K562 (cell line): Measurements from ENCODE around the gene ADRB2. TPM values are rescaled to one million over a fixed set of nuclear protein-coding genes. Genes with fewer than 3 reads are reported as not detected.
A peak's percentile ranks its signal among the peaks of the same experiment; 100 is the strongest.

Experiments
- ATAC-seq: fragments of 200-7000 bp; cut with Tn5 transposase; 3 replicates; pipeline ENCODE4 v1.9.1; 2020; ENCODE audit warnings: moderate library complexity
- BruUV-seq: library from RNA; stranded (reverse); fragments of 400-500 nt; replicated peaks from 2 replicates; lab custom pipeline; 2021; lab: Mats Ljungman, UMichigan
- CTCF ChIA-PET: fragments of 300-600 bp; formaldehyde crosslinking; extraction: SDS; loops from one replicate; lab custom pipeline; 2021; ENCODE audit warnings: low intra/inter-chr PET ratio; lab: Yijun Ruan, JAX
- POLR2A ChIA-PET: fragments of 300-600, 350-650 bp; sonication (Branson Sonifier 250); formaldehyde crosslinking; extraction: SDS; loops from one replicate; lab custom pipeline; 2021; ENCODE audit warnings: antibody characterized with exemption, inconsistent platforms; lab: Yijun Ruan, JAX
- DNase-seq, 4 experiments: peaks; one replicate each; pipeline versions ENCODE4 v3.0.0 to v3.0.0-alpha.2; 2011 to 2018; ENCODE audit warnings: low spot score in 3 of 4, mixed read lengths in 3 of 4; ENCODE audit errors: extremely low read depth in 1 of 4
- FAIRE-seq: peaks from 2 replicates; lab custom pipeline; 2011; peaks lifted over from hg19 to GRCh38; lab: Jason Lieb, UNC
- H2AFZ ChIP-seq: 2 replicates; pipeline ENCODE4 v1.6.0; 2011; ENCODE audit warnings: low read depth, low read length, control low read depth, inconsistent platforms
- H3K27ac ChIP-seq: fragments of 200-600 bp; 3 replicates; pipeline ENCODE4 v1.8.0; 2011; ENCODE audit warnings: low read depth, mild to moderate bottlenecking, control low read depth, inconsistent platforms, low read length, moderate library complexity, mixed read lengths; ENCODE audit errors: extremely low read depth
- H3K27me3 ChIP-seq, 2 experiments: fragments of 300-600 bp in 1 of 2; 2 replicates in 1 of 2; 3 replicates in 1 of 2; pipeline versions ENCODE4 v1.6.0 to v1.8.0; 2011; ENCODE audit warnings: inconsistent platforms in 2 of 2, low read length in 2 of 2, mild to moderate bottlenecking in 1 of 2, mixed read lengths in 1 of 2, moderate library complexity in 1 of 2; ENCODE audit not compliant: control insufficient read depth in 2 of 2, insufficient read depth in 2 of 2
- H3K36me3 ChIP-seq: fragments of 300-600 bp; 3 replicates; pipeline ENCODE4 v1.8.0; 2011; ENCODE audit warnings: mild to moderate bottlenecking, low read length, inconsistent platforms; ENCODE audit not compliant: control insufficient read depth, insufficient read depth
- H3K4me1 ChIP-seq, 2 experiments: fragments of 200-600 bp in 1 of 2; replicated peaks in 1 of 2; 2 replicates in 1 of 2; 3 replicates in 1 of 2; pipeline versions ENCODE4 v1.5.1 to v1.8.0; 2011; ENCODE audit warnings: inconsistent platforms in 2 of 2, low read length in 2 of 2, mild to moderate bottlenecking in 1 of 2, mixed read lengths in 1 of 2, moderate library complexity in 1 of 2; ENCODE audit not compliant: control insufficient read depth in 2 of 2, insufficient read depth in 2 of 2
- H3K4me2 ChIP-seq: 2 replicates; pipeline ENCODE4 v1.6.1; 2011; ENCODE audit warnings: low read length, control low read depth, inconsistent platforms, mixed read lengths; ENCODE audit not compliant: insufficient read depth
- H3K4me3 ChIP-seq: fragments of 200-600 bp; sonication (generic), shearing (Covaris generic); 2 replicates; pipeline ENCODE4 v1.5.1; 2016; ENCODE audit warnings: control low read depth, inconsistent platforms
- H3K79me2 ChIP-seq: fragments of 200-600 bp; 3 replicates; pipeline ENCODE4 v1.8.0; 2011; ENCODE audit warnings: low read length, inconsistent platforms; ENCODE audit not compliant: control insufficient read depth, insufficient read depth
- H3K9ac ChIP-seq, 2 experiments: 2 replicates each; pipeline versions ENCODE4 v1.6.0 to v1.6.1; 2011; ENCODE audit warnings: low read depth in 2 of 2, low read length in 2 of 2, control low read depth in 1 of 2, inconsistent platforms in 1 of 2, mild to moderate bottlenecking in 1 of 2, mixed read lengths in 1 of 2; ENCODE audit not compliant: insufficient read depth in 1 of 2
- H3K9me1 ChIP-seq: one replicate; pipeline ENCODE4 v1.6.0; 2011; ENCODE audit warnings: inconsistent platforms, mild to moderate bottlenecking, low read length, moderate library complexity; ENCODE audit not compliant: control insufficient read depth, insufficient read depth
- H3K9me3 ChIP-seq: replicated peaks from 2 replicates; pipeline ENCODE4 v1.5.1; 2011; ENCODE audit warnings: low read depth, low read length, inconsistent platforms; ENCODE audit not compliant: control insufficient read depth, insufficient read depth
- H4K20me1 ChIP-seq: replicated peaks from 2 replicates; pipeline ENCODE4 v1.6.1; 2011; ENCODE audit warnings: low read length, inconsistent platforms, mixed read lengths; ENCODE audit not compliant: control insufficient read depth, insufficient read depth
- ELF1 ChIP-seq: fragments of 200-800 bp; sonication (Bioruptor generic); IDR thresholded peaks from 2 replicates; pipeline ENCODE4 v1.6.1; 2016; ENCODE audit warnings: missing genetic modification characterization, missing compliant biosample characterization
- KDM1A ChIP-seq, 2 experiments: fragments of 450-650 bp; IDR thresholded peaks; 2 replicates each; pipeline ENCODE4 v1.6.1; 2016; ENCODE audit warnings: mild to moderate bottlenecking in 2 of 2
- MAFG ChIP-seq: fragments of 450-650 bp; conservative IDR thresholded peaks from 2 replicates; pipeline ENCODE4 v1.6.1; 2016; ENCODE audit warnings: missing genetic modification characterization, missing compliant biosample characterization
- RBM15 ChIP-seq: fragments of 200-400 bp; formaldehyde crosslinking; IDR thresholded peaks from 2 replicates; pipeline ENCODE4 v1.6.1; 2018; ENCODE audit warnings: mild to moderate bottlenecking, low read length, moderate library complexity; ENCODE audit not compliant: insufficient read depth
- SMAD4 ChIP-seq: fragments of 250-450 bp; sonication (Bioruptor Pico); conservative IDR thresholded peaks from 2 replicates; pipeline ENCODE4 v1.8.0; 2021; ENCODE audit warnings: inconsistent platforms, mild to moderate bottlenecking, moderate library complexity
- STAG1 ChIP-seq: sonication (generic); formaldehyde crosslinking; IDR thresholded peaks from 2 replicates; pipeline ENCODE4 v1.5.0; 2020; ENCODE audit warnings: missing genetic modification reagents, borderline replicate concordance
- ZC3H8 ChIP-seq: fragments of 450-650 bp; IDR thresholded peaks from 2 replicates; pipeline ENCODE4 v1.6.1; 2017
- ZKSCAN1 ChIP-seq: fragments of 150-350 bp; IDR thresholded peaks from 2 replicates; pipeline ENCODE4 v1.6.1; 2016; ENCODE audit warnings: low read depth, low read length
- ZNF184 ChIP-seq: sonication (generic); formaldehyde crosslinking; IDR thresholded peaks from 2 replicates; pipeline ENCODE4 v1.5.0; 2020; ENCODE audit warnings: missing genetic modification reagents
- ZNF316 ChIP-seq: fragments of 450-650 bp; IDR thresholded peaks from 2 replicates; pipeline ENCODE4 v1.6.1; 2016
- WGBS: fragments of 100-300 bp; shearing (Covaris generic); methylation state at CpG from one replicate; pipeline ENCODE4 v1.1.6; 2016; ENCODE audit warnings: low coverage, mixed read lengths; ENCODE audit not compliant: insufficient coverage; ENCODE audit errors: missing lambda C conversion rate; 5-methylcytosine and 5-hydroxymethylcytosine counted together
- in situ Hi-C: fragments of 300-500 bp; cut with MboI; formaldehyde crosslinking; loops from 4 replicates; pipeline ENCODE4 v1.15.0; 2018; ENCODE audit warnings: inconsistent platforms, mixed read lengths
- intact Hi-C: fragments of 100-400 bp; cut with micrococcal nuclease; formaldehyde crosslinking; loops from 2 replicates; pipeline ENCODE4 v1.14.2; 2022
- polyA plus RNA-seq, 8 experiments: library from polyadenylated mRNA; depleted of rRNA in 4 of 8; stranded (reverse) in 5 of 8; unstranded in 3 of 8; fragments of >200 nt; fragmentation: Nextera tagmentation in 2 of 8; fragmentation: Illumina TruSeq in 1 of 8; extraction: Ambion mirVana in 2 of 8; extraction: Trizol in 1 of 8; gene quantifications; 2 replicates each; pipeline versions ENCODE4 v1.2.1 to v1.2.3, GENCODE V29; 2011 to 2014; ENCODE audit warnings: inconsistent platforms in 1 of 8, missing spikeins in 1 of 8
- total RNA-seq, 7 experiments: library from RNA; depleted of rRNA in 6 of 7; stranded (reverse); fragments of >200 nt in 6 of 7; fragmentation: Illumina TruSeq in 2 of 7; extraction: Trizol in 2 of 7; gene quantifications; 2 replicates each; pipeline versions ENCODE4 v1.2.1 to v1.2.3, GENCODE V29; 2011 to 2021; ENCODE audit warnings: low replicate concordance in 1 of 7
- TF ChIP-seq, protein P1 (sequence below): IDR thresholded peaks from 2 replicates; pipeline ENCODE4 v1.6.1; 2014; ENCODE audit warnings: antibody characterized with exemption
- TF ChIP-seq, protein P2 (sequence below): sonication (generic); formaldehyde crosslinking; IDR thresholded peaks from 2 replicates; pipeline ENCODE4 v1.8.0; 2022; ENCODE audit warnings: missing genetic modification reagents, mild to moderate bottlenecking, moderate library complexity, borderline replicate concordance

ADRB2 gene
- total and polyA plus RNA-seq, 9 of the 15 experiments (the other 6 are each of a cell fraction or from before 2014, with no cell fraction given), result 0.01 to 0.18 (median 0.04) TPM; not detected in 2

DNA sequence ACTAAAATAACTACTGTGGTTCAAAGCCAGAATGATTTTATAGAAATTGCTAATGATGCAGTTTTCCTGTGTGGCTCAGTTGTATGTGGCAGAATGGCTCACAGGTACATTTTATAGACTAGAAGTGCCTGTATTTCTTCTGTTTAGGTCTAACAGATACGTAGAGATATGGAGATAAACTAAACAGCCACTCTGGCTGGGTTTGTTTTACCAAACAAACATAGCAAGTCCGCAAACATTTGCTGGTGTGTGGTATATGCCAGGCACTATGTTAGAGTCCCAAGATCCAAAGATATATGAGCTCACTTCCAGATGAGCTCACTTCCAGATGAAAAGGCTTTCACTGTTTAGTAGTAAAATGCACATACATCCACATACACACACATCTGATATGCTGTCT, 24.4 kb downstream of the ADRB2 start:
- in situ Hi-C loops, result no loop called here

More for the DNA sequence above, 24.4 kb downstream of the ADRB2 start:
- intact Hi-C loops, result no loop called here
- Histone ChIP-seq H3K36me3 (no peaks in the 10 kb centered on the region), H3K4me2 (no peak overlapping the region), H3K4me3 (no peak overlapping the region), H3K9me1 (no peaks in the 10 kb centered on the region), H4K20me1 (no peaks in the 10 kb centered on the region), H3K4me1 (no peaks in the 10 kb centered on the region), H3K9me3 (no peaks in the 10 kb centered on the region), H3K9ac (no peak overlapping the region), H3K27me3 (peaks cover 0 to 10% of the 10 kb centered on the region in 2 experiments; a peak in 1 of 5 replicates), H2AFZ (no peak overlapping the region), H3K27ac (no peak overlapping the region), H3K79me2 (no peaks in the 10 kb centered on the region)
- TF ChIP-seq ZNF316 (peak; percentile 33; the same call in 1 of the 2 replicates), ELF1 (tag) (no peak), STAG1 (no peak), ZC3H8 (no peak), ZNF184 (CRISPR knock-in tag) (no peak), MAFG (tag) (0 out of 2 replicates have a peak, but pooled peaks have one; percentile 6), ZKSCAN1 (no peak), RBM15 (no peak), KDM1A (IDR thresholded peaks at IDR 0.05) (no peak), SMAD4 (CRISPR knock-in tag) (no peak)
- TF ChIP-seq, protein P1, sequence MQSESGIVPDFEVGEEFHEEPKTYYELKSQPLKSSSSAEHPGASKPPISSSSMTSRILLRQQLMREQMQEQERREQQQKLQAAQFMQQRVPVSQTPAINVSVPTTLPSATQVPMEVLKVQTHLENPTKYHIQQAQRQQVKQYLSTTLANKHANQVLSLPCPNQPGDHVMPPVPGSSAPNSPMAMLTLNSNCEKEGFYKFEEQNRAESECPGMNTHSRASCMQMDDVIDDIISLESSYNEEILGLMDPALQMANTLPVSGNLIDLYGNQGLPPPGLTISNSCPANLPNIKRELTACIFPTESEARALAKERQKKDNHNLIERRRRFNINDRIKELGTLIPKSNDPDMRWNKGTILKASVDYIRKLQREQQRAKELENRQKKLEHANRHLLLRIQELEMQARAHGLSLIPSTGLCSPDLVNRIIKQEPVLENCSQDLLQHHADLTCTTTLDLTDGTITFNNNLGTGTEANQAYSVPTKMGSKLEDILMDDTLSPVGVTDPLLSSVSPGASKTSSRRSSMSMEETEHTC, result no peak
- TF ChIP-seq, protein P2, sequence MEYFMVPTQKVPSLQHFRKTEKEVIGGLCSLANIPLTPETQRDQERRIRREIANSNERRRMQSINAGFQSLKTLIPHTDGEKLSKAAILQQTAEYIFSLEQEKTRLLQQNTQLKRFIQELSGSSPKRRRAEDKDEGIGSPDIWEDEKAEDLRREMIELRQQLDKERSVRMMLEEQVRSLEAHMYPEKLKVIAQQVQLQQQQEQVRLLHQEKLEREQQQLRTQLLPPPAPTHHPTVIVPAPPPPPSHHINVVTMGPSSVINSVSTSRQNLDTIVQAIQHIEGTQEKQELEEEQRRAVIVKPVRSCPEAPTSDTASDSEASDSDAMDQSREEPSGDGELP, result no peak
- CTCF ChIA-PET, result no interaction called here
- no TSS peak for BruUV-seq
- no peak for ATAC-seq
- FAIRE-seq, result no peak
- POLR2A ChIA-PET, result no interaction called here
- no peak for DNase-seq
- WGBS, result 0% methylated on average over 2 of the region's 2 CpGs
